GM19395 (cell line): ENCODE data around the gene PCLO.

ENCODE experiments used
- ATAC-seq: cut with Tn5 transposase; IDR thresholded peaks from one replicate; pipeline ENCODE4 v1.9.1; 2021; ENCODE audit warnings: mild to moderate bottlenecking, moderate library complexity; ENCODE audit not compliant: unreplicated experiment

Gene PCLO, protein sequence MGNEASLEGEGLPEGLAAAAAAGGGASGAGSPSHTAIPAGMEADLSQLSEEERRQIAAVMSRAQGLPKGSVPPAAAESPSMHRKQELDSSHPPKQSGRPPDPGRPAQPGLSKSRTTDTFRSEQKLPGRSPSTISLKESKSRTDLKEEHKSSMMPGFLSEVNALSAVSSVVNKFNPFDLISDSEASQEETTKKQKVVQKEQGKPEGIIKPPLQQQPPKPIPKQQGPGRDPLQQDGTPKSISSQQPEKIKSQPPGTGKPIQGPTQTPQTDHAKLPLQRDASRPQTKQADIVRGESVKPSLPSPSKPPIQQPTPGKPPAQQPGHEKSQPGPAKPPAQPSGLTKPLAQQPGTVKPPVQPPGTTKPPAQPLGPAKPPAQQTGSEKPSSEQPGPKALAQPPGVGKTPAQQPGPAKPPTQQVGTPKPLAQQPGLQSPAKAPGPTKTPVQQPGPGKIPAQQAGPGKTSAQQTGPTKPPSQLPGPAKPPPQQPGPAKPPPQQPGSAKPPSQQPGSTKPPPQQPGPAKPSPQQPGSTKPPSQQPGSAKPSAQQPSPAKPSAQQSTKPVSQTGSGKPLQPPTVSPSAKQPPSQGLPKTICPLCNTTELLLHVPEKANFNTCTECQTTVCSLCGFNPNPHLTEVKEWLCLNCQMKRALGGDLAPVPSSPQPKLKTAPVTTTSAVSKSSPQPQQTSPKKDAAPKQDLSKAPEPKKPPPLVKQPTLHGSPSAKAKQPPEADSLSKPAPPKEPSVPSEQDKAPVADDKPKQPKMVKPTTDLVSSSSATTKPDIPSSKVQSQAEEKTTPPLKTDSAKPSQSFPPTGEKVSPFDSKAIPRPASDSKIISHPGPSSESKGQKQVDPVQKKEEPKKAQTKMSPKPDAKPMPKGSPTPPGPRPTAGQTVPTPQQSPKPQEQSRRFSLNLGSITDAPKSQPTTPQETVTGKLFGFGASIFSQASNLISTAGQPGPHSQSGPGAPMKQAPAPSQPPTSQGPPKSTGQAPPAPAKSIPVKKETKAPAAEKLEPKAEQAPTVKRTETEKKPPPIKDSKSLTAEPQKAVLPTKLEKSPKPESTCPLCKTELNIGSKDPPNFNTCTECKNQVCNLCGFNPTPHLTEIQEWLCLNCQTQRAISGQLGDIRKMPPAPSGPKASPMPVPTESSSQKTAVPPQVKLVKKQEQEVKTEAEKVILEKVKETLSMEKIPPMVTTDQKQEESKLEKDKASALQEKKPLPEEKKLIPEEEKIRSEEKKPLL (N-terminal part only)

DNA sequence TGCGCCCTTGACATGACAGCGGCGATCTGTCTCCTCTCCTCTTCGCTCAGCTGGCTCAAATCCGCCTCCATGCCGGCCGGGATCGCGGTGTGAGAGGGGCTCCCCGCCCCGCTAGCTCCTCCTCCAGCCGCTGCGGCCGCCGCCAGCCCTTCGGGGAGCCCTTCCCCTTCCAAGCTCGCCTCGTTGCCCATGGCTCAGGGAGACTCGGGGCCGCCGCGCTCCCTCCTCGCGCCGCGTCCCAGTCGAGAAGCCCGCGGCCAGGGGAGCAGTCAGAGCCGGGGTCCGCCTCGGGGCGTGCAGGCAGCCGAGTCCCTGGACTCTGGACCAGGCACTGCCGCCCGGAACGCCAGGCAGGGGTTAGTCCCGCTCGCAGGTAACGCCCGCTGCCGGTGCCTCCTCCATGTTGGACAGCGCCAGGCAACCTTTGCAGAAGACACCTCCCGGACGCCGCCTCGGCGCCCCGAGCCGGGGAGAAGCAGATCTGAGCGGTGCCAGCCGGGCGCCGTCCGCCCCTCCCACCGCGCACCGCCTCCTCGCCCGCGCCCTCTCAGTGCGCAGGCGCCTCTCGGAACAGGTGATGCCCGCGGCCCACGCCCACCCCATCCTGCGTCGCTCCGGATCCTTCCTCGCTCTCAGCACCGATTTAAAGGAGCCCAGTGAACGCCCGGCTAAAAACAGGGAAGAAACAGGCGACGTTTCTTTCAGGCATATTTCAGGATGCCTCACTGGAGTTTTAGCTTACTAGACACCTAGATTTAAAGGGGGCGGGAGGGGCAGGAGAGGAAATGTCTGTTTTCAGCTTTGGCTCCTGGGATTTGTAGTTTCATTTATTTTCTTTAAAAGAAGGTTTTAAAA lies at the start of gene PCLO:
Gene PCLO (minus strand): TSS at position 483 of the 855 bp plus-strand sequence. CDS start 292 bp downstream, at position 191.
- ATAC-seq = peak; percentile 97

DNA sequence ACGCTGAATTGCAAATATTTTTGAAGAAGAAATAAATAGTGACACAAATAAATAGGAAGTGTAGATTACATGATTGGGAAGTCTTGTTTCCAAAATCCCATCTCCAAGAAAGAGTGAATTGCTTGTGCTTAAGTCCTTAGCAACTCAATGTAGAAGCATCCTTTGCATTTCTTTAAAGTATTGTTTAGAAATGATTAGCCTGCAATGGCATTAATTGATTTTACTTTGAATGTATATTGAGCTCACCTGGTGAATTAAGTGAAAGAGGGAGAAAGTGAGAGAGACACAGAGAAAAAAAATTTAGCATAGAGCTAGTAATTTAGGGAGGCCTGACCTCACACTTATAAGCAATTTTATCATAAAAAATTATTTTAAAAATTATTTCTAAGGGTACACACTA lies 49.0 kb upstream of the PCLO start:
- no peak for ATAC-seq

DNA sequence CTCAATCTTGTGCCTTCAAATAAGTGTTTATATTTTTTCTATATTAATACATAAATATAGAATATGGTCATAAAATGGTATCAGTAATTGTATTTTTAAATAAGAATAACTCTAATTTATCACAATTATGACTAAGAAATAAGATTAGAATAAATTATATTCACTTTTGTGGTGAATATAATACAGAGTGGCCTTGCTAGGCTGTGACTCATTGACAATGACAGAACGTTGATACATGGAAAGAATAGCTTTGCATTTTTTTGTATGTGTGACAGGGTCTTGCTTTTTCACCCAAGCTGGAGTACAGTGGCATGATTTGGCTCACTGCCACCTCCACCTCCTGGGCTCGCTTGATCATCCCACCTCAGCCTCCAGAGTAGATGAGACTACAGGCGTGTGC lies 47.8 kb upstream of the PCLO start:
- no peak for ATAC-seq

- ATAC-seq = no peak
Measured at GRCh38 chr7:83204715-83205114, 42.0 kb upstream of the PCLO start.

- ATAC-seq = no peak
Measured at GRCh38 chr7:83201355-83201754, 38.7 kb upstream of the PCLO start.

DNA sequence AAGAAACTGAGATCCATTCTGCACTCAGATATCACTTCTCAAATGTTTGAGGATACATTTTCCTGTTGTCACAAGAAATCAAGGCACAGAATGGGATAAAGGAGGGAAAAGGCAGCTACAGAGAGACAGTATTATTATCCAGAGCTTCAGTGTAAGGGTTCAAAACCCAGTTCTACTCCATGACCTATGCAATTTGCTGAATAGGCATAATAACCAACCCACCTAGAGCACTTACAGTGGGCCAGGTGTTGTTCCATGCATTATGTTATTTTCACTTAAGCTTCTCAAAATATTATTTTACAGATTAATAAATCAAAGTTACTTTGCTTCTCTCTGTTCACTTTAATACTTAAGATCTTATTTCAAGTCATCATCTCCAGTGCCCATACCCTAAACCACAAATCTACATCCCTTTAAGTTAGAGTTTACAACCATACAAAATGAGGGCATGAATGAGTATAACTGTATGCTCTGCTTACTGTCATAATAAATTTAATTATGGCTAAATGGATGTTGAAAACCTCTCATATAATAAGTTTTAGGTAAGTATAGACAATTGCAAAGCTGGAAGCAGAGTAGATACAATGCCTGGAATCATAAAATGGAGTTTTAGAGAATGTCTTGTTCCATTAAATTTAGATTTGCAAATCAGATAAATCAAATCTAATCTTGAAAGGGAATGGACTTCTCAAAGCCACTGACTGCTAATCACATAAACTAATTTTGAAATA lies 28.1 kb upstream of the PCLO start:
- ATAC-seq = no peak

DNA sequence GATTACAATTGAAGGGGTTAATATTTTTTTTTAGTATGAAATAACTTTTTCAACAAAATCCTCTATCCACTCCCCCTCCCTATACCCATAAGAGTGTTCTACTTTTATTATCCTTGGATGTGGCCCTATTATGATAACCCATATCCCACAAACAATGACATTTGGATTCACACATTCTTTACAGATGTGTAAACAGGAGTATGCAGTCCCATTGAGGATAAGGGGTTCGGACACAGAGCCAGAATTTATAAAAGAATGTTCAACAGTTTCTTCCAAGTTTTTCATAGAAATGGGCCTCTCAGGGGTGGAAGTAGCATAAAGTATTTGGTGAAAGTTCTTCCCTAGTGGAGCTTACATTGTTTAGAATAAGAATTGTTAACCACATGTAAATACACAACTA lies 16.1 kb upstream of the PCLO start:
- ATAC-seq = no peak

DNA sequence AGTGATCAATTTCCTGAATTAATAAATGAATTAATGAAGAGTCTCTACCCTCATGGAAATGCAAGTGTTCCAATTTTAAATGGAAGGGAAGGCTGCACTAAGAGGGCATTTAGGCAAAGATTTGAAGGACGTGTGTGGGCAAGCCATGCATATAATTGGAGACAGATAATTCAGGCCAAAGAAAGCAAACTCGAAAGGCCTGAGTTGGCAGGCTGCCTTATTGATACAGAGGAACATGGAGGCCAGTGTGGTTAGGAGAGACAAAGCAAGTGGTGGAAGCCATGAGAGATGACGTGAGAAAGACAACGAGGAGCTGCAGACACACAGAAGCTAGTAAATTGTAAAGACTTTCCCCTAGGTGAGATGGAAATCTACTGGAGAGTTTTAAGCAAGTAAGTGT lies 15.4 kb upstream of the PCLO start:
- no peak for ATAC-seq

DNA sequence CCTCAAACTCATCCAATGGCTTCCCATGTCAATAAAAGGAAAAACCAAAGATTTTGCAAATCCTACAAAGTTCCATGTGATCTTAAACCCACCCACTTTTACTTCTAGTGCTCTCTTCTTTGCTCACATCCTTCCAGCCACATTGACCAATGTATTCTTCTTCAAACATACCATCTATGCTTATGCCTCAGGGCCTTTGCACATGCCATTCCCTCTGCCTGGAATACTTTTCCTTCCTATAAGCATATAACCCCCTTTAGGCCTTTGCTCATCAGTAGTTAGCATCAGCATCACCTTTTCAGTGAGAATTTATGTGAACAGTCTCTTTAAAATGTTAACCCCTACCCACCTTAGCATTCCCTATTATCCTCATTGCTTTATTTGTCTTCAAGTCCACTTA lies 11.0 kb upstream of the PCLO start:
- no peak for ATAC-seq

- no peak for ATAC-seq
Measured at GRCh38 chr7:83166781-83167180, 4.1 kb upstream of the PCLO start.

- ATAC-seq = no peak
Measured at GRCh38 chr7:83161899-83162401, 734 bp downstream of the PCLO start.

- ATAC-seq = no peak
Measured at GRCh38 chr7:83161186-83161585, 1.5 kb downstream of the PCLO start.

DNA sequence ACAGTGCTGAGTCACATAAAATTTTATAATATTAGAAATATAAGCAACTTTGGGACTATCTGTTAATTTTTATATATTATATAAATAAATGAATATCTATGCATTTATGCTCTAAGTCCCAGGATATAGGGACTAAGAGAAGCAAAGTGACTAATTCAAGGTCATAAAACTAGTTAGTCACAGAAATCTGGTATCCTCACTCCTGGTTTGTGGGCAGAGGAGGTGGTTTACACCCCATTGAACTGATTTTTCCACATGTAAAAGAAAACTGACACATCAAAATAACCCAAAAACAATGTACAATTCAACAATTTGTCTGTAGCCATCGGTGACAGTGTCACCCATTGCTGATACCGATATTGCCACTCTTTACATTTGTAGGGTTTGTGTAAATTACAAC lies 3.0 kb downstream of the PCLO start:
- ATAC-seq = no peak

DNA sequence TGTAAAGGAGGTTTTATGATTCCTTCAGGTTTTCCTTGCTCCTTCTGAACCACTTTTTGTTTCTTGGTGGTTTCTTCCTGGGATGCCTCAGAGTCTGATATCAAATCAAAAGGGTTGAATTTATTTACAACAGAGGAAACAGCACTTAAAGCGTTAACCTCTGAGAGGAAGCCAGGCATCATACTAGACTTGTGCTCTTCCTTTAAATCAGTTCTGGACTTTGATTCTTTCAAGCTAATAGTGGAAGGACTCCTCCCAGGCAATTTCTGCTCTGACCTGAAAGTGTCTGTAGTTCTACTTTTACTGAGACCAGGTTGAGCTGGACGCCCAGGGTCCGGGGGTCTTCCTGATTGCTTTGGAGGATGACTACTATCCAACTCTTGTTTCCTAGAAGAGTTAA lies 6.7 kb downstream of the PCLO start:
- no peak for ATAC-seq

GRCh38 chr7:83155407-83155806 lies 7.3 kb downstream of the PCLO start:
- no peak for ATAC-seq

DNA sequence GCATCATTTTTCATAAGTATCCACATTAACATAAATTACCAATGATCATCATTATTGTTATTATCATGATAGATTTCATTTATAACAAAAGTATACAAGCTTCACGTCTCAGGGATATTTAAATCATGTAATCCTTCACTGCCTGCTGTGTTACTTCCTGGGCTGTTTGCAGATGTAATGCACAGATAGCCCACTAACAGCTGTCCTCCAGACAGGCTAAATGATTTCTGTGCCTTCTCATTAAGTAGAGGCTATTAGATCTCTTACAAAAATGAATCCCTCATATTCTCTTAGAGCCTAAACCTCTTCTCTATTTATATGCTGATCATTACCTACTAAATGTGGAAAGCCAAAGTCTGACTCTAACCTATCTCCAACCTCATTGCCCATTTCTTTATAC lies 9.3 kb downstream of the PCLO start:
- no peak for ATAC-seq

- no peak for ATAC-seq
Measured at GRCh38 chr7:83150310-83150709, 12.4 kb downstream of the PCLO start.

DNA sequence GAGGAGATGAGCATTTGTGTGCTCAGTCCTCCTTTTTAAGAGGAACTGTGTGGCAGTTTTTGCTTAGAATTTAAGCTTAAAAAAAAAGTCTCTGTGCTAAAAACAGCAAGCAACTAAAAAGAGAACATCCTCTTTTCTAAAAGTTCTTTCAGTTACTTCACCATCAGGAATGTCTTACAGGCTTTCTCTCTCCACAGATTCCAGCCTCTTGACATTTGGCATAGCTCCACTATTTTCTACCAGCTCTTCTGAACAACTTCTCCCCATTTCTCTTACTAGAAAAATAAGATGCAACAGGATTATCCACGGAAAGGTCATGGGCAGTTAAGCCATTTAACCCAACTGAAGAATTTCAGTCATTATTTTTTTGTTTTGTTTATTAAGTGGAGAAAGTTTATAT lies 13.2 kb downstream of the PCLO start:
- no peak for ATAC-seq

DNA sequence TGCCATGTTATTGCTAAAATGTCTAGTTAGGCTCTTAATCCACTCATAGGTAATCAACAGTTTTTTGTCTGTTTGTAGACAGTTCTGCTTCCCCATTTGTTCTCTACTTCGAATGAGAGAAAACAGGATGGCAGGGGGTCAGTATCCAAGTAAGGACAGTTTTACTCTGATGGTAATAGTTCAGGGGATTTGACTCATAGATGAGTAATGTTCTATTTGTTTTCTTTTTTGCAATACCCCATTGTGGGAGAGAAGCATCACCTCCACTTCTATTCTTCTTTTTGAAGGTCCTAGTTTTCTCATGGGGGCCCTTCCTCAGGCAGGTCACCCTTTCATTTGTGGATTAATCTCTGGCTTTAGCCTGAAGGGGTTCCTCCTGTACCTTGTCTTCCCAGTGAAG lies 13.9 kb downstream of the PCLO start:
- ATAC-seq = no peak

DNA sequence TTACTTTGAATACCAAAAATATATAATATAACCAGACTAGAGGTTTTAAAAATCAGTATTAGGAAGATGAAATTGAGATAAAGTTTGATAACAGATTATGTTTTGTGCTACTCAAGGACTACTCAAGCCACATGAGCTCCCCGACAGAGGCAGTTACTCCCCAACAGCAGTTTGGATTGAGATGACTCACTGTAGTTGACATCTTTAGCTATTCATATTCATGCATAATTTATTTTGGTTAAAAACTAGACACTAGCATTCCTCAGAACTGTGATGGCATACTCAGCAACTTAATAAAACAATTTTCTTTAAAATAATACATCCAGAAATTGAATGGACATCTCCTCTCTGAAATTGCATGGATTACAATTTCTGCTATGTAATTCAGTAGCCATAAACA lies 19.6 kb downstream of the PCLO start:
- ATAC-seq = no peak
